Measurements from ENCODE around the gene NAA15. TPM values are rescaled to one million over a fixed set of nuclear protein-coding genes. Genes with fewer than 3 reads are reported as not detected.

NAA15 gene
- total and polyA plus RNA-seq, 2 of the 8 experiments (the other 6 are each of a cell fraction or from before 2014, with no cell fraction given), result 9.7 to 124 TPM

DNA sequence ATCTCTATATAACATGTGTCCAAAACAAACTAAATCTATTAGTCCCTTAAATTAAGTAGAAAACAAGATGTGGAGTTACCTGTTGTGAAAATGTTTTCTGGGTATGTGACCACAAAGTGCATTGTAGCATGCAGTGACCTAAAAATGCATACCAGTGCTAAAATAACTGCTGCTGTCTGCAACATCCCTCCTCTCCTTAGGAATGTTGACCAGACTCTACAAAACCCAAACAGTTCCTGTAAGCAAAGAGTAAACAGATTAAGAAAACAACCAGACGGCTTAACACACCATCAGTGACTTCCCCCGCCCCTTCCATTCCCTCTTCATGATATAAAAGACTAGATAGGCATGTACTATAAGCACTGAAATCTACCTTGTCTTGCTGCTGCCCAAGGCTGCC is 136.8 kb downstream of the NAA15 start:
- ChIA-PET POLR2A (ENCODE audit: partially characterized antibody) (interaction anchor here (1.3 kb wide), 1 partner anchor 8 kb away, joined by 3 read pairs; no protein-coding TSS in a partner anchor), CTCF (ENCODE audit: partially characterized antibody) (interaction anchor here (1.2 to 1.6 kb wide), 2 partner anchors 92 to 219 kb away, joined by 3 to 4 read pairs; no protein-coding TSS in a partner anchor)
- Histone ChIP-seq H4K91ac (replicated peaks; ENCODE audit: insufficient read length, low read length) (no peak overlapping the region), H4K5ac (ENCODE audit: insufficient read length, low read depth, low read length) (no peak overlapping the region), H2BK20ac (ENCODE audit: low read length) (no peak overlapping the region), H3K4me1 (replicated peaks in 1 of 4; ENCODE audit: control insufficient read depth in 3 of 4, insufficient read depth in 4 of 4, low read length in 3 of 4) (no peaks in the 10 kb centered on the region), H3K23me2 (ENCODE audit: low read depth, low read length) (no peaks in the 10 kb centered on the region), H3K9ac (replicated peaks in 1 of 4; ENCODE audit: extremely low read depth in 1 of 4, low read depth in 3 of 4, low read length in 3 of 4) (no peak overlapping the region), H3K4me2 (ENCODE audit: insufficient read depth in 1 of 2, low read depth in 2 of 2, low read length in 2 of 2) (no peak overlapping the region), H2BK5ac (ENCODE audit: low read depth, low read length) (no peak overlapping the region), H3K79me1 (ENCODE audit: low read depth, low read length) (no peaks in the 10 kb centered on the region; the same call in 1 of the 2 replicates), H2BK15ac (ENCODE audit: low read length) (no peak overlapping the region), H3K14ac (ENCODE audit: insufficient read length) (no peak overlapping the region), H3K79me2 (ENCODE audit: control insufficient read depth in 1 of 2, insufficient read depth in 2 of 2, low read length in 2 of 2) (no peaks in the 10 kb centered on the region), H3K23ac (ENCODE audit: insufficient read length) (no peak overlapping the region), H3K4me3 (ENCODE audit: extremely low read depth in 1 of 4, insufficient read depth in 2 of 4, low read depth in 3 of 4, low read length in 4 of 4) (no peak overlapping the region), H3K56ac (replicated peaks; ENCODE audit: insufficient read length, low read depth, low read length) (no peak overlapping the region), H2BK12ac (ENCODE audit: low read depth, low read length) (no peak overlapping the region), H3K4ac (replicated peaks; ENCODE audit: insufficient read length, low read depth, low read length) (no peak overlapping the region), H2AFZ (ENCODE audit: low read length) (no peak overlapping the region), H3K27me3 (replicated peaks in 1 of 4; ENCODE audit: control insufficient read depth in 3 of 4, extremely low read depth in 1 of 4, insufficient read depth in 3 of 4, low read length in 3 of 4) (no peaks in the 10 kb centered on the region), H4K8ac (ENCODE audit: extremely low read depth, insufficient read depth, low read length) (no peak overlapping the region), H4K20me1 (replicated peaks in 1 of 2; ENCODE audit: control insufficient read depth in 1 of 2, insufficient read depth in 2 of 2, low read length in 2 of 2) (no peaks in the 10 kb centered on the region), H2BK120ac (replicated peaks; ENCODE audit: low read depth, low read length) (no peak overlapping the region), H2AK5ac (ENCODE audit: low read depth, low read length) (no peak overlapping the region), H3K9me3 (ENCODE audit: insufficient read depth in 2 of 2, low read depth in 1 of 2, low read length in 1 of 2) (no peaks in the 10 kb centered on the region; a peak in 1 of 4 replicates), H3K18ac (ENCODE audit: extremely low read depth, low read length) (no peak overlapping the region), H3K27ac (ENCODE audit: low read depth, low read length) (no peak overlapping the region), H3K36me3 (ENCODE audit: control insufficient read depth in 2 of 4, insufficient read depth in 4 of 4, low read length in 3 of 4) (no peaks in the 10 kb centered on the region)
- no peak for FAIRE-seq
- no peak for TF ChIP-seq TEAD4 (IDR thresholded peaks at IDR 0.05; ENCODE audit: low read depth, low read length)
- no peak for TF ChIP-seq SIRT6 (IDR thresholded peaks at IDR 0.05; ENCODE audit: low read length)
- TF ChIP-seq CEBPB (IDR thresholded peaks at IDR 0.05; ENCODE audit: low read depth, low read length), result no peak
- no peak for TF ChIP-seq SIX5 (IDR thresholded peaks at IDR 0.05; ENCODE audit: low read depth, low read length)
- TF ChIP-seq JUND (IDR thresholded peaks at IDR 0.05; ENCODE audit: low read length), result no peak
- no peak for TF ChIP-seq POU5F1 (IDR thresholded peaks at IDR 0.05; ENCODE audit: low read depth, low read length)
- no peak for TF ChIP-seq ATF2 (IDR thresholded peaks at IDR 0.05; ENCODE audit: low read length)
- WGBS, 2 experiments (ENCODE audit: extremely low coverage in 1 of 2, insufficient coverage in 1 of 2, insufficient read length in 1 of 2, insufficient replicate concordance in 2 of 2, low coverage in 1 of 2, low lambda C conversion rate in 2 of 2, missing lambda C conversion rate in 1 of 2), result 92% methylated on average over 2 of the region's 2 CpGs; no CpG with 5 or more reads in 1 of the 2 experiments
- no peak for DNase-seq (ENCODE audit: low read depth in 1 of 2, low spot score in 2 of 2)

Measured in H1 (cell line).